Effector CD8-positive, alpha-beta T cell (primary cell): ENCODE results near the gene MLH3.
"Not testable (repeated sequence)": the region's sequence is repeated elsewhere in the genome, so short reads cannot be mapped to it uniquely, and the experiment has no call there.

ENCODE experiments used
- DNase-seq: peaks from one replicate; lab custom pipeline; 2025; lab: John Stamatoyannopoulos, UW
- total RNA-seq, 4 experiments: gene quantifications; one replicate each; lab custom pipeline; 2026; lab: John Stamatoyannopoulos, UW

Gene MLH3
- 46.9 to 65.0 (median 50.2) reads per million in 4 experiments for total RNA-seq

GRCh38 chr14:75050852-75051555 is at the start of gene MLH3:
Gene MLH3 (minus strand): TSS chr14:75051467. CDS start chr14:75049655, 1,812 bp downstream.
- peak; percentile 74 for DNase-seq

DNA sequence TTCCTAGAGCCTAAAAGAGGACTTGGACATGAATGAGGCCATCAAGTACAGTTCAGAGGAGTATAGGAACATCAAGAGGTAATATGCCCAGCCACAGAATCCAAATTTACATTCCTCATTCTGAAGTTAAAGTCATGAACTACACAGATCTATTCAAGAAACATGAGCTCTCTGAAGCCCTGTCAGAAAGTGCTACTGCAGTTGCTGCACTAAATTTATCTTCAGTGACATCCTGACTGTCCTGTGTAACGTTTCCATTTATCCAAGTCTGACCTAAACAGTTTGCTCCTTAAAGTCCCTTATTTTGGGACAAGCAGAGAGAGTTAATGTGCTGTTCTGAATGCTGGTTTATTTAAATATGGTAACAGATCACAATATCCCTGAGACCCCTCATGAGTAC is 47.4 kb upstream of the MLH3 start:
- DNase-seq = no peak

GRCh38 chr14:75098212-75098611 is 46.9 kb upstream of the MLH3 start:
- no peak for DNase-seq

GRCh38 chr14:75096959-75097358 is 45.7 kb upstream of the MLH3 start:
- DNase-seq = no peak

DNA sequence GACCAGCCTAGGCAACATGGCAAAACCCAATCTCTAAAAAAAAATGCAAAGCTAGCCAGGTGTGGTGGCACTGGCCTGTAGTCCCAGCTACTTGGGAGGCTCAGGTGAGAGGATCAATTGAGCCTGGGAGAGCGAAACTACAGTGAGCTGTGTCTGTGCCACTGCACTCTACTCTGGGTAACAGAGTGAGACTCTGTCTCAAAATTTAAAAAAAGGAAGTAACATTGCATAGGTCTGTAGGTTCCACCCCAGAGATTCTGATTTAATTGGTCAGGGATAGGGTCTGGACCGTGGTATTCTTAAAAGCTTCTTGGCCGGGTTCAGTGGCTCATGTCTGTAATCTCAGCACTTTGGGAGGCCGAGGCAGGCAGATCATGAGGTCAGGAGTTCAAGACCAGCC is 44.4 kb upstream of the MLH3 start:
- no peak for DNase-seq

- DNase-seq = no peak
Measured at GRCh38 chr14:75094896-75095295, 43.6 kb upstream of the MLH3 start.

GRCh38 chr14:75092698-75093097 is 41.4 kb upstream of the MLH3 start:
- DNase-seq = no peak

GRCh38 chr14:75091251-75091650 is 40.0 kb upstream of the MLH3 start:
- DNase-seq = no peak

- DNase-seq = no peak
Measured at GRCh38 chr14:75090353-75090752, 39.1 kb upstream of the MLH3 start.

DNA sequence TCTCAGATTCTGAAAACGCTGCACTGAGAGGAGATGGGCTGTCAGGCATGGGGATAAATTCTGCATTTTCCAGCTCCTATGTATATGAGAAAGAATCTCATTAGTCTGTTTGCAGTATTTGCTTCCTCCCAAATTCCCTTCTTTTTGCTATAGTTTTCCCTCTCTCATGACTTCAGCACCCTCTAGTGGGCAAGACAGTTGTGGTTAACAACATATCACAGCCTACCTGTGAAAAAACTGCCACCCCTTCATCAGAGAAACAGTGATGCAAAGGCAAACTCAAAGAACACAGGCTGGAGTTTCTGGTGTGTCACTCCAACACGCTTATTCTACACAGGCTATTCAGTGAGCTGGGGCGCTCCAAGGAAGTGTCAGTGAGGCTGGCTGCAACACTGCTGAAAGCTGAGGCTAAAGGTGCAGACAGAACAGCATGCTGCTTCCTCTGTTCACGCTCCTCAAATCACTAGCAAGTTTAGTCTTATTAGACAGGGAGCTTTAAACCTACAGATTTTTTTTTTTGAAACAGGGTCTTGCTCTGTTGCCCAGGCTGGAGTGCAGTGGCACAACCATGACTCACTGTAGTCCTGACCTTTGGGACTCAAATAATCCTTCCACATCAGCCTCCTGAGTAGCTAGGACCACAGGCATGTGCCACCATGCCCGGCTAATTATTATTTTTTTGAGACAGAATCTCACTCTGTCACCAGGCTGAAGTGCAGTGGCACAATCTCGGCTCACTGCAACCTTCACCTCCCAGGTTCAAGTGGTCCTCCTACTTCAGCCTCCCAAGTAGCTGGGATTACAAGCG is 37.5 kb upstream of the MLH3 start:
- peak; percentile 2 for DNase-seq

- no peak for DNase-seq
Measured at GRCh38 chr14:75088153-75088552, 36.9 kb upstream of the MLH3 start.

DNA sequence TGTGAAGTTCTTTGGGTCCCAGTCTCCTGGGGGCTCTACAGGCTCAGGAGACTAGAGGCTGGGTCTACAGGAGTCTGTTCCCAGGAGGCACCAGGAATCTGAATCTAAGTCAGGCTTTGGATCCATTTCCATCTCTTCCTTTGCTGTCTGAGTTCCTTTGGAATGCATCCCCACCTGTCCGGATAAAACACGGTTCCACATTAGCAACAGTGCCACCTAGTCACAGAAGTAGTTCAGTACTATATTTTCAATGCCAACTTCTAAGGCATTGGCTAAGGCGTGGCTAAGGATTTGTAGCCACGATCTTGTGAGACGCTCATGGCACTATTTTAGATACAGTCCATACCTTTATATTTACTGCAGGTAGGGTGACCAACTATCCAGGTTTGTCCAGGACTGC is 33.2 kb upstream of the MLH3 start:
- no peak for DNase-seq

DNA sequence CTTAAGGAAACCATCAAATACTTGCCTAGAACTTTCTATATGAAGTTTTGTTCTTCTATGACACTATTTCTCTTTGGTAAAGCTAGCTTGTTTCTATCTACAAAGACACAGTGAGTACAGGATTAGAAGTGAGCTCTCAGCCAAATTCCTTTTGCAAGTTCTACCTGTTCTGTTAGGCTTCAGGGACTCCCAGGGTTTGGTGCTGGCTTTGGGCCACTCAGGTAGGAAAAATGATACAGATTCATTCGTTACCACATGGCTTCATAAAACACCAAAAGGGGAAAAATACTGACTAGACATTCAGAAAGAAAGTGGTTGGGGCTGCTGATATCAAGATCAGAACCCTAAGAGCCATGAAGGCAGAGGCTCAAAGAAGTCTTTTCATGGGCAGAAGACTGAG is 32.0 kb upstream of the MLH3 start:
- no peak for DNase-seq

- no peak for DNase-seq
Measured at GRCh38 chr14:75081660-75082229, 30.5 kb upstream of the MLH3 start.

DNA sequence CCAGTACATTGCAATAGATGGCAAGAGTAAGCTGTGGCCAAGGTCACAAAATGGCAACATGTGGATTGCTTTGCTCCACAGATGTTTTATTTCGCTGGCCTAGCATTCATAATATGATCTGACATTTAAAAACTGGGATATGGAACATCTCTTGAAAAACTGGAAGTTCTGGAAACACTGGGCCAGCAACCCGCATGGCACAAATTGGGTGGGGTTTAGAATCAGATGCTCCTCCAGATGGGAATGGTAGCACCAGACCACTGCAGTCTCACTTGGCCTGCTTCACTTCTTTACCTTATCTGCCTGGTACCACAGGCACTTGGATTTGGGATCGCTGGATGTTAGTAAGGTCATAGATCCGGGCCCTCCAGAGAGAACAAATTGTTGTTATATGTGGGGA is 28.3 kb upstream of the MLH3 start:
- DNase-seq = no peak

DNA sequence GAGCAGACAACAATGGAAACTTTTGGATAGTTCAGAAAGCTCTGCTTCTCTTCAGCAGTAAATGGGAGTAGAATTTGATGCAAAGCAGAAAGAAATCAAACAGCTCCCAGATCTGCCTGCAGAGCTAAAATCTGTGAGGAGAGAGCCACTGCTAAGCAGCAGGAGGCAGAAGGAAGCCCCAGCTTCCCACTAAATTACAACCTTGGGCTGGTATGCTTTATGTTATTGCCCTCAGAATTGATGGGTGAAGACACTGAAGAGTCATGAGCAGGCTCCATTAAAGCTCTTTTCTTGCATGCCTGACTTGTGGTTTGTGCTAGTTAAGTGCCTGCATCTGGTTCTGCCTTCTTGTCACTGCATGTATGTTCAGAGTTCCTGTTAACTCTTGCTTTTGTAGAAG is 26.5 kb upstream of the MLH3 start:
- DNase-seq = no peak

- no peak for DNase-seq
Measured at GRCh38 chr14:75070383-75070782, 19.1 kb upstream of the MLH3 start.

GRCh38 chr14:75069811-75070145 is 18.5 kb upstream of the MLH3 start:
- DNase-seq = no peak

DNA sequence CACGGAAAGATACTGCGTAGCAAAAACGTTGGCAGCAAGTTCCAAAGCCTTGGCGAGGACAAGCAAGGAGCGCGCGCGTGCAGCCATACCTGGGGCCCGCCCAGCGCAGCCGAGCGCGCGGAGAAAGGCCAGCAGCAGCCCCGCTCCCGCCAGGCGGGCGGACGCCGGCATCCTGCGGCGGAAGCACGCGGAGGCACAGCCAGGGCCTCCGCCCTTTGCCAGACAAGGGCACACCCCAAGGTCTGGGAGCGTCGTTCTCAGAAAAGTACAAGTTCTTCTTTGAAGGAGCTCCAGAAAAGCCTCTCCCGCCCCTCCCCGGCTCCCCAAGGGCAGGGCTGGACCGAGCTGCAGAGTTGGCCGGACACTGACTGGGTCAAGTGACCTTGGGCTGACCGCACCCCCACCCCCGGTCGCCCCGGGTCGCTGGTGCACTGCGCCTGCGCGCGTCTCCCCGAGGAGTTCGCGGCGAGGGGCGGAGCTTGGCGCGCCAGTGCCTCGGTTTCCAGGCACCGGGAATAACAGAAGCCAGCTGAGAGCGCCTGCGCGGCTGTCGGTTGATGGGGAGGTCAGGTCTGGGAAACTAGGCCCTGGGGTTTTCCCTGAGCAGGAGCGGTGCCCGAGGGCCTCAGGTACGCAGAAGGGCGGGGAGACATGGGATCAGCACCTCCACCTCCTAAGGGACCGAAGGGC is 18.0 kb upstream of the MLH3 start, which contains the start of gene ZC2HC1C:
ZC2HC1C (plus strand) TSS at position 521 of the 690 bp plus-strand sequence. CDS start 933 bp downstream, outside the sequence.
- peak; percentile 14 for DNase-seq

- no peak for DNase-seq
Measured at GRCh38 chr14:75068294-75069120, 17.2 kb upstream of the MLH3 start.

DNA sequence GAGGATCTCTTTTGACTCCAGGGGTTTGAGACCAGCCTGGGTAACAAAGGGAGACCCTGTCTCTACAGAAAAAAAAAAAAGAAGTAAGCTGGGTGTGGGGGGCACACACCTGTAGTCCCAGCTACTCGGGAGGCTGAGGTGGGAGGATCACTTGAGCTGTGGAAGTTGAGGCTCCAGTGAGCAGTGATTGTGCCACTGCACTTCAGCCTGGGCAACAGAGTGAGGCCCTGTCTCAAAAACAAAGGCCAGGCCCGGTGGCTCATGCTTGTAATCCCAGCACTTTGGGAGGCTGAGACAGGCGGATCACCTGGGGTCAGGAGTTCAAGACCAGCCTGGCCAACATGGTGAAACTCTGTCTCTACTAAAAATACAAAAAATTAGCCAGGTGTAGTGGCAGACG is 16.5 kb upstream of the MLH3 start:
- not testable (repeated sequence) for DNase-seq
